Nephron (organoid): ENCODE results near the gene SUCLA2.

Experiments used
- H3K27ac Mint-ChIP-seq, 3 experiments: 2 replicates each; pipeline ENCODE4 v1.8.0; 2020; ENCODE audit warnings: mixed read lengths in 3 of 3, mild to moderate bottlenecking in 2 of 3, moderate library complexity in 1 of 3
- H3K27me3 Mint-ChIP-seq: 2 replicates; pipeline ENCODE4 v1.8.0; 2021; ENCODE audit warnings: low read depth, mild to moderate bottlenecking, moderate library complexity, mixed read lengths
- H3K36me3 Mint-ChIP-seq: 2 replicates; pipeline ENCODE4 v1.8.0; 2020; ENCODE audit warnings: low read depth, mixed read lengths
- H3K4me1 Mint-ChIP-seq: 2 replicates; pipeline ENCODE4 v1.8.0; 2020; ENCODE audit warnings: mixed read lengths
- H3K4me3 Mint-ChIP-seq, 3 experiments: 2 replicates each; pipeline ENCODE4 v1.8.0; 2020; ENCODE audit warnings: mild to moderate bottlenecking in 3 of 3, mixed read lengths in 3 of 3, moderate library complexity in 2 of 3
- H3K9me3 Mint-ChIP-seq: 2 replicates; pipeline ENCODE4 v1.8.0; 2020; ENCODE audit warnings: mixed read lengths
- CTCF ChIP-seq, 3 experiments: fragments of 200-600 bp; sonication (generic); IDR thresholded peaks; one replicate each; pipeline ENCODE4 v1.5.0; 2021; ENCODE audit warnings: antibody characterized with exemption in 3 of 3; ENCODE audit not compliant: unreplicated experiment in 3 of 3

SUCLA2 gene

GRCh38 chr13:48019796-48020195, 18.7 kb upstream of the SUCLA2 start:
- TF ChIP-seq CTCF (IDR thresholded peaks at IDR 0.05; ENCODE audit: unreplicated experiment in 3 of 3) = no peak
- Mint-ChIP-seq H3K27me3 (no peaks in the 10 kb centered on the region), H3K9me3 (peaks cover 25% of the 10 kb centered on the region), H3K4me1 (no peaks in the 10 kb centered on the region), H3K36me3 (peaks cover 29% of the 10 kb centered on the region), H3K4me3 (no peak overlapping the region), H3K27ac (no peak overlapping the region)

GRCh38 chr13:48018637-48019036, 17.6 kb upstream of the SUCLA2 start:
- peaks cover 28% of the 10 kb centered on the region for H3K36me3 Mint-ChIP-seq
- no peak overlapping the region for H3K4me3 Mint-ChIP-seq
- peaks cover 22% of the 10 kb centered on the region for H3K9me3 Mint-ChIP-seq
- no peaks in the 10 kb centered on the region for H3K4me1 Mint-ChIP-seq
- TF ChIP-seq CTCF (IDR thresholded peaks at IDR 0.05; ENCODE audit: unreplicated experiment in 3 of 3) = no peak
- H3K27me3 Mint-ChIP-seq = no peaks in the 10 kb centered on the region
- H3K27ac Mint-ChIP-seq = no peak overlapping the region

GRCh38 chr13:48014359-48014758, 13.3 kb upstream of the SUCLA2 start:
- H3K27ac Mint-ChIP-seq = no peak overlapping the region
- H3K4me1 Mint-ChIP-seq = no peaks in the 10 kb centered on the region
- H3K27me3 Mint-ChIP-seq = no peaks in the 10 kb centered on the region
- no peak overlapping the region for H3K4me3 Mint-ChIP-seq
- peaks cover 10% of the 10 kb centered on the region for H3K36me3 Mint-ChIP-seq
- TF ChIP-seq CTCF (IDR thresholded peaks at IDR 0.05; ENCODE audit: unreplicated experiment in 3 of 3) = no peak
- peaks cover 9% of the 10 kb centered on the region for H3K9me3 Mint-ChIP-seq

- no peak for TF ChIP-seq CTCF (IDR thresholded peaks at IDR 0.05; ENCODE audit: unreplicated experiment in 3 of 3)
- Mint-ChIP-seq H3K9me3 (peaks cover 6% of the 10 kb centered on the region), H3K27me3 (no peaks in the 10 kb centered on the region), H3K36me3 (peaks cover 7% of the 10 kb centered on the region), H3K27ac (no peak overlapping the region), H3K4me1 (no peaks in the 10 kb centered on the region), H3K4me3 (no peak overlapping the region)
Measured at GRCh38 chr13:48012668-48013067, 11.6 kb upstream of the SUCLA2 start.

GRCh38 chr13:48010698-48011097, 9.6 kb upstream of the SUCLA2 start:
- H3K4me3 Mint-ChIP-seq = no peak overlapping the region
- H3K36me3 Mint-ChIP-seq = peaks cover 7% of the 10 kb centered on the region
- no peak for TF ChIP-seq CTCF (IDR thresholded peaks at IDR 0.05; ENCODE audit: unreplicated experiment in 3 of 3)
- H3K9me3 Mint-ChIP-seq = peaks cover 6% of the 10 kb centered on the region
- H3K27ac Mint-ChIP-seq = peak overlapping the region in 1 of 3 experiments; percentile 76
- no peaks in the 10 kb centered on the region for H3K4me1 Mint-ChIP-seq
- no peaks in the 10 kb centered on the region for H3K27me3 Mint-ChIP-seq

GRCh38 chr13:48009284-48009683, 8.2 kb upstream of the SUCLA2 start:
- no peak overlapping the region for H3K4me3 Mint-ChIP-seq
- no peaks in the 10 kb centered on the region for H3K27me3 Mint-ChIP-seq
- H3K4me1 Mint-ChIP-seq = no peaks in the 10 kb centered on the region
- TF ChIP-seq CTCF (IDR thresholded peaks at IDR 0.05; ENCODE audit: unreplicated experiment in 3 of 3) = no peak
- no peaks in the 10 kb centered on the region for H3K9me3 Mint-ChIP-seq
- H3K36me3 Mint-ChIP-seq = peaks cover 5% of the 10 kb centered on the region
- peak overlapping the region in 1 of 3 experiments; percentile 55 for H3K27ac Mint-ChIP-seq
